Natural killer cell (primary cell): ENCODE data around the gene NFIA. TPM values are rescaled to one million over a fixed set of nuclear protein-coding genes. Genes with fewer than 3 reads are reported as not detected.

Source experiments
- ATAC-seq, 3 donors: fragments of 150-1000 bp in 2 of 3; fragments of 200-7000 bp in 1 of 3; cut with Tn5 transposase; 1 replicate in 1 of 3; 2 replicates in 2 of 3; pipeline ENCODE4 v1.10.0; 2021; ENCODE audit warnings: mild to moderate bottlenecking in 2 of 3, moderate library complexity in 2 of 3
- DNase-seq, 2 donors: peaks; one replicate each; pipeline versions ENCODE4 v3.0.0 to v3.0.0-alpha.2; 2013 to 2021; ENCODE audit warnings: mixed read lengths in 1 of 2
- H3K27ac ChIP-seq: one replicate; pipeline ENCODE4 v1.5.1; 2013; ENCODE audit warnings: mild to moderate bottlenecking, low read length
- H3K27me3 ChIP-seq: one replicate; pipeline ENCODE4 v1.6.1; 2013; ENCODE audit warnings: low read length; ENCODE audit not compliant: control insufficient read depth, insufficient read depth
- H3K36me3 ChIP-seq: one replicate; pipeline ENCODE4 v1.6.1; 2013; ENCODE audit warnings: low read length; ENCODE audit not compliant: control insufficient read depth, insufficient read depth
- H3K4me1 ChIP-seq: one replicate; pipeline ENCODE4 v1.6.1; 2013; ENCODE audit warnings: low read length; ENCODE audit not compliant: control insufficient read depth, insufficient read depth
- H3K4me3 ChIP-seq: one replicate; pipeline ENCODE4 v1.5.1; 2013; ENCODE audit warnings: low read length
- H3K9me3 ChIP-seq: one replicate; pipeline ENCODE4 v1.6.1; 2013; ENCODE audit warnings: low read length; ENCODE audit not compliant: control insufficient read depth, insufficient read depth
- H3K27ac Mint-ChIP-seq, 2 donors: one replicate each; pipeline ENCODE4 v1.8.0; 2022; ENCODE audit warnings: mild to moderate bottlenecking in 2 of 2, mixed read lengths in 2 of 2, moderate library complexity in 1 of 2
- H3K27me3 Mint-ChIP-seq, 2 donors: one replicate each; pipeline ENCODE4 v1.8.0; 2022; ENCODE audit warnings: low read depth in 2 of 2, mixed read lengths in 2 of 2
- H3K36me3 Mint-ChIP-seq: one replicate; pipeline ENCODE4 v1.8.0; 2022; ENCODE audit warnings: mixed read lengths
- H3K4me1 Mint-ChIP-seq, 2 donors: one replicate each; pipeline ENCODE4 v1.8.0; 2022; ENCODE audit warnings: mixed read lengths in 2 of 2
- H3K4me3 Mint-ChIP-seq: one replicate; pipeline ENCODE4 v1.8.0; 2022; ENCODE audit warnings: mild to moderate bottlenecking, moderate library complexity, mixed read lengths
- H3K9me3 Mint-ChIP-seq, 2 donors: one replicate each; pipeline ENCODE4 v1.8.0; 2022; ENCODE audit warnings: mixed read lengths in 2 of 2
- CTCF ChIP-seq: fragments of 200-600 bp; IDR thresholded peaks from one replicate; pipeline ENCODE4 v1.8.0; 2022; ENCODE audit warnings: antibody characterized with exemption
- WGBS: methylation state at CpG from one replicate; pipeline ENCODE4 v1.1.7; 2013; ENCODE audit warnings: missing lambda C conversion rate; ENCODE audit not compliant: insufficient coverage; 5-methylcytosine and 5-hydroxymethylcytosine counted together
- intact Hi-C: fragments of 100-400 bp; cut with micrococcal nuclease; formaldehyde crosslinking; loops from one replicate; pipeline ENCODE4 v1.14.2; 2022
- total RNA-seq, 4 donors: library from RNA; stranded (reverse); fragments of 120-200 nt in 1 of 4; gene quantifications; one replicate each; pipeline versions ENCODE4 v1.2.3 to v1.2.4, GENCODE V29; 2013 to 2022

The NFIA gene
- total RNA-seq, 3 donors from 2014 or later (not counting 1 experiment from before 2014, with no cell fraction given): 3.5 to 6.5 (median 3.6) TPM

- Mint-ChIP-seq H3K4me3 (no peak overlapping the region), H3K27ac (no peak overlapping the region), H3K27me3 (peaks cover 0 to 8% of the 10 kb centered on the region in 2 donors), H3K36me3 (no peaks in the 10 kb centered on the region), H3K9me3 (no peaks in the 10 kb centered on the region), H3K4me1 (no peaks in the 10 kb centered on the region)
- no peak overlapping the region for H3K27ac ChIP-seq
- WGBS: 94% methylated on average over 4 of the region's 6 CpGs
- H3K36me3 ChIP-seq: no peaks in the 10 kb centered on the region
- DNase-seq: no peak
- no peaks in the 10 kb centered on the region for H3K4me1 ChIP-seq
- no peaks in the 10 kb centered on the region for H3K9me3 ChIP-seq
- intact Hi-C loops: no loop called here
- no peak for ATAC-seq
- no peaks in the 10 kb centered on the region for H3K27me3 ChIP-seq
- no peak overlapping the region for H3K4me3 ChIP-seq
- no peak for TF ChIP-seq CTCF
Measured at GRCh38 chr1:61323681-61324328, 241.4 kb downstream of the NFIA start.

GRCh38 chr1:61326713-61327112, 244.4 kb downstream of the NFIA start:
- WGBS: 42% methylated on average over 1 of the region's 2 CpGs
- intact Hi-C loops: no loop called here
- TF ChIP-seq CTCF: no peak
- Mint-ChIP-seq H3K4me1 (no peaks in the 10 kb centered on the region), H3K27ac (no peak overlapping the region), H3K4me3 (no peak overlapping the region), H3K36me3 (no peaks in the 10 kb centered on the region), H3K27me3 (peaks cover 0 to 10% of the 10 kb centered on the region in 2 donors), H3K9me3 (no peaks in the 10 kb centered on the region)
- DNase-seq (no peak), ATAC-seq (no peak)
- Histone ChIP-seq H3K36me3 (no peaks in the 10 kb centered on the region), H3K27me3 (no peaks in the 10 kb centered on the region), H3K27ac (no peak overlapping the region), H3K4me3 (no peak overlapping the region), H3K9me3 (no peaks in the 10 kb centered on the region), H3K4me1 (no peaks in the 10 kb centered on the region)

GRCh38 chr1:61327436-61327835, 245.1 kb downstream of the NFIA start:
- ATAC-seq (no peak), DNase-seq (no peak)
- H3K4me3 Mint-ChIP-seq: no peak overlapping the region
- Histone ChIP-seq H3K27ac (no peak overlapping the region), H3K4me3 (no peak overlapping the region), H3K27me3 (no peaks in the 10 kb centered on the region), H3K9me3 (no peaks in the 10 kb centered on the region), H3K36me3 (no peaks in the 10 kb centered on the region), H3K4me1 (no peaks in the 10 kb centered on the region)
- intact Hi-C loops: no loop called here
- H3K9me3 Mint-ChIP-seq: no peaks in the 10 kb centered on the region
- H3K27ac Mint-ChIP-seq: no peak overlapping the region
- TF ChIP-seq CTCF: no peak
- H3K36me3 Mint-ChIP-seq: no peaks in the 10 kb centered on the region
- WGBS: 99% methylated on average over 3 of the region's 5 CpGs
- no peaks in the 10 kb centered on the region for H3K4me1 Mint-ChIP-seq
- peaks cover 0 to 10% of the 10 kb centered on the region in 2 donors for H3K27me3 Mint-ChIP-seq

GRCh38 chr1:61329556-61329955, 247.2 kb downstream of the NFIA start:
- Mint-ChIP-seq H3K9me3 (no peaks in the 10 kb centered on the region), H3K36me3 (no peaks in the 10 kb centered on the region), H3K4me3 (no peak overlapping the region), H3K27me3 (peaks cover 0 to 6% of the 10 kb centered on the region in 2 donors), H3K27ac (no peak overlapping the region), H3K4me1 (no peaks in the 10 kb centered on the region)
- Histone ChIP-seq H3K4me3 (no peak overlapping the region), H3K36me3 (no peaks in the 10 kb centered on the region), H3K9me3 (no peaks in the 10 kb centered on the region), H3K27ac (no peak overlapping the region), H3K4me1 (no peaks in the 10 kb centered on the region), H3K27me3 (no peaks in the 10 kb centered on the region)
- no peak for ATAC-seq
- TF ChIP-seq CTCF: no peak
- DNase-seq: no peak
- intact Hi-C loops: no loop called here
- WGBS: 92% methylated on average over 4 of the region's 4 CpGs
